SU-DHL-6 (cell line): ENCODE results near the gene HMG20B.
"Not testable (repeated sequence)": the region's sequence is repeated elsewhere in the genome, so short reads cannot be mapped to it uniquely, and the experiment has no call there.

Experiments
- H2AFZ ChIP-seq: fragments of 200-600 bp; sonication (generic); 2 replicates; pipeline ENCODE4 v1.6.1; 2014; ENCODE audit warnings: low read depth, mild to moderate bottlenecking, moderate library complexity, mixed read lengths, antibody characterized with exemption, low read length; ENCODE audit not compliant: severe bottlenecking
- H3F3A ChIP-seq: fragments of 200-600 bp; shearing (Covaris generic); 2 replicates; pipeline ENCODE4 v1.6.0; 2016; ENCODE audit warnings: antibody characterized with exemption, mild to moderate bottlenecking; ENCODE audit not compliant: insufficient read depth
- H3K27ac ChIP-seq: fragments of 200-600 bp; sonication (generic); 2 replicates; pipeline ENCODE4 v1.5.1; 2016; ENCODE audit warnings: low read depth, mild to moderate bottlenecking, low read length, moderate library complexity, mixed read lengths
- H3K27me3 ChIP-seq: fragments of 200-600 bp; sonication (generic), shearing (Covaris generic); 2 replicates; pipeline ENCODE4 v1.6.0; 2014; ENCODE audit warnings: mild to moderate bottlenecking, low read length
- H3K36me3 ChIP-seq: fragments of 200-600 bp; sonication (generic); 2 replicates; pipeline ENCODE4 v1.6.1; 2014; ENCODE audit warnings: mild to moderate bottlenecking, low read length, mixed read lengths
- H3K4me2 ChIP-seq: fragments of 300-600, 200-600 bp; shearing (Covaris generic), sonication (generic); 2 replicates; pipeline ENCODE4 v1.6.0; 2014; ENCODE audit warnings: low read length, low read depth, mild to moderate bottlenecking; ENCODE audit not compliant: poor library complexity, severe bottlenecking
- H3K4me3 ChIP-seq: fragments of 200-600 bp; sonication (generic); 2 replicates; pipeline ENCODE4 v1.5.1; 2014; ENCODE audit warnings: antibody characterized with exemption, low read length, mild to moderate bottlenecking, mixed read lengths; ENCODE audit not compliant: insufficient read depth, poor library complexity, severe bottlenecking
- H3K79me2 ChIP-seq: fragments of 200-600 bp; sonication (generic); 2 replicates; pipeline ENCODE4 v1.6.1; 2014; ENCODE audit warnings: mild to moderate bottlenecking, low read length, moderate library complexity; ENCODE audit not compliant: insufficient read depth
- H3K9ac ChIP-seq: fragments of 200-600 bp; sonication (generic); 2 replicates; pipeline ENCODE4 v1.7.0; 2014; ENCODE audit warnings: mild to moderate bottlenecking, low read length
- H3K9me2 ChIP-seq: fragments of 200-600 bp; sonication (generic); replicated peaks from 2 replicates; pipeline ENCODE4 v1.6.1; 2014; ENCODE audit warnings: low read length; ENCODE audit not compliant: insufficient read depth
- H3K9me3 ChIP-seq: fragments of 200-600 bp; sonication (generic); 2 replicates; pipeline ENCODE4 v1.6.1; 2014; ENCODE audit warnings: low read length, mixed read lengths; ENCODE audit not compliant: insufficient read depth
- H4K20me1 ChIP-seq: fragments of 200-600 bp; sonication (generic); 2 replicates; pipeline ENCODE4 v1.6.1; 2014; ENCODE audit warnings: low read depth, mild to moderate bottlenecking, antibody characterized with exemption, low read length, moderate library complexity, mixed read lengths
- EZH2phosphoT487 ChIP-seq: fragments of 200-600 bp; sonication (generic), shearing (Covaris generic); conservative IDR thresholded peaks from 2 replicates; pipeline ENCODE4 v1.6.1; 2018; ENCODE audit warnings: mild to moderate bottlenecking, antibody characterized with exemption, low read length, moderate library complexity, mixed read lengths
- TF ChIP-seq, protein P1 (sequence below): fragments of 200-600 bp; sonication (generic); IDR thresholded peaks from one replicate; pipeline ENCODE4 v1.5.1; 2017; ENCODE audit warnings: antibody characterized with exemption, mild to moderate bottlenecking, low read length, moderate library complexity; ENCODE audit not compliant: insufficient read depth, poor library complexity, severe bottlenecking

Gene HMG20B

GRCh38 chr19:3528080-3528479 is 44.7 kb upstream of the HMG20B start:
- Histone ChIP-seq H3K4me3 (no peak overlapping the region), H3F3A (no peaks in the 10 kb centered on the region), H4K20me1 (no peaks in the 10 kb centered on the region), H2AFZ (no peak overlapping the region), H3K27ac (no peak overlapping the region), H3K9me2 (no peaks in the 10 kb centered on the region), H3K9ac (no peak overlapping the region), H3K79me2 (no peaks in the 10 kb centered on the region), H3K4me2 (no peak overlapping the region), H3K9me3 (no peaks in the 10 kb centered on the region), H3K36me3 (no peaks in the 10 kb centered on the region), H3K27me3 (no peaks in the 10 kb centered on the region)
- no peak for TF ChIP-seq EZH2phosphoT487
- TF ChIP-seq, protein P1, sequence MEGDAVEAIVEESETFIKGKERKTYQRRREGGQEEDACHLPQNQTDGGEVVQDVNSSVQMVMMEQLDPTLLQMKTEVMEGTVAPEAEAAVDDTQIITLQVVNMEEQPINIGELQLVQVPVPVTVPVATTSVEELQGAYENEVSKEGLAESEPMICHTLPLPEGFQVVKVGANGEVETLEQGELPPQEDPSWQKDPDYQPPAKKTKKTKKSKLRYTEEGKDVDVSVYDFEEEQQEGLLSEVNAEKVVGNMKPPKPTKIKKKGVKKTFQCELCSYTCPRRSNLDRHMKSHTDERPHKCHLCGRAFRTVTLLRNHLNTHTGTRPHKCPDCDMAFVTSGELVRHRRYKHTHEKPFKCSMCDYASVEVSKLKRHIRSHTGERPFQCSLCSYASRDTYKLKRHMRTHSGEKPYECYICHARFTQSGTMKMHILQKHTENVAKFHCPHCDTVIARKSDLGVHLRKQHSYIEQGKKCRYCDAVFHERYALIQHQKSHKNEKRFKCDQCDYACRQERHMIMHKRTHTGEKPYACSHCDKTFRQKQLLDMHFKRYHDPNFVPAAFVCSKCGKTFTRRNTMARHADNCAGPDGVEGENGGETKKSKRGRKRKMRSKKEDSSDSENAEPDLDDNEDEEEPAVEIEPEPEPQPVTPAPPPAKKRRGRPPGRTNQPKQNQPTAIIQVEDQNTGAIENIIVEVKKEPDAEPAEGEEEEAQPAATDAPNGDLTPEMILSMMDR = no peak

DNA sequence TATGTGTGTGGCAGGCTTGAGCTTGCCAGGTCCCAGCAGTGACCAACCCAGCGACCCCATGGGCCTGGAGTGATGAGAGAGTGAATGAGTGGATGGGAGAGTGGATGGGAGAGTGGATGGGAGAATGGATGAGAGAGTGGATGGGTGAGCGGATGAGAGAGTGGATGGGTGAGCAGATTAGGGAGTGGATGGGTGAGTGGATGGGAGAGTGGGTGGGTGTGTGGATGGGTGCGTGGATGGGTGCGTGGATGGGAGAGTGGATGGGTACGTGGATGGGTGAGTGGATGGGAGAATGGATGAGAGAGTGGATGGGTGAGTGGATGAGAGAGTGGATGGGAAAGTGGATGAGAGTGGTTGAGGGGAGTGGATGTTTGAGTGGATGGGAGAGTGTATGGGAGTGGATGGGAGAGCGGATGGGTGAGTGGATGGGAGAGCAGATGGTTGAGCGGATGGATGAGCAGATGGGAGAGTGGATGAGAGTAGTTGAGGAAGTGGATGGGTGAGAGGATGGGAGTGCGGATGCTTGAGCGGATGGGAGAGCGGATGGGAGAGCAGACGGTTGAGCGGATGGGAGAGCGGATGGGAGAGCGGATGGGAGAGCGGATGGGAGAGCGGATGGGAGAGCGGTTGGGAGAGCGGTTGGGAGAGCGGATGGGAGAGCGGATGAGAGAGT is 44.1 kb upstream of the HMG20B start:
- no peak overlapping the region for H3K9ac ChIP-seq
- no peak overlapping the region for H3K27ac ChIP-seq
- H2AFZ ChIP-seq = no peak overlapping the region
- H3F3A ChIP-seq = no peaks in the 10 kb centered on the region
- no peaks in the 10 kb centered on the region for H3K9me3 ChIP-seq
- no peak overlapping the region for H3K4me3 ChIP-seq
- H3K9me2 ChIP-seq = no peaks in the 10 kb centered on the region
- H3K4me2 ChIP-seq = no peak overlapping the region
- no peaks in the 10 kb centered on the region for H4K20me1 ChIP-seq
- TF ChIP-seq, protein P1 = no peak
- no peak for TF ChIP-seq EZH2phosphoT487
- no peaks in the 10 kb centered on the region for H3K36me3 ChIP-seq
- H3K79me2 ChIP-seq = no peaks in the 10 kb centered on the region
- H3K27me3 ChIP-seq = no peaks in the 10 kb centered on the region

- not testable (repeated sequence) for H3K79me2 ChIP-seq, H3K36me3 ChIP-seq, H3K4me2 ChIP-seq, H3K4me3 ChIP-seq, H4K20me1 ChIP-seq, H3F3A ChIP-seq, H3K9me2 ChIP-seq, H2AFZ ChIP-seq, H3K27ac ChIP-seq, H3K9me3 ChIP-seq, H3K9ac ChIP-seq, H3K27me3 ChIP-seq
Measured at GRCh38 chr19:3529299-3529698, 43.4 kb upstream of the HMG20B start.

- Histone ChIP-seq H4K20me1 (no peaks in the 10 kb centered on the region), H3K9ac (no peak overlapping the region), H3K27ac (no peak overlapping the region), H3K4me2 (no peak overlapping the region), H3K9me3 (no peaks in the 10 kb centered on the region), H3K9me2 (no peaks in the 10 kb centered on the region), H3K27me3 (no peaks in the 10 kb centered on the region), H2AFZ (no peak overlapping the region), H3F3A (no peaks in the 10 kb centered on the region), H3K36me3 (no peaks in the 10 kb centered on the region), H3K4me3 (no peak overlapping the region), H3K79me2 (no peaks in the 10 kb centered on the region)
- TF ChIP-seq, protein P1 = no peak
- TF ChIP-seq EZH2phosphoT487 = no peak
Measured at GRCh38 chr19:3530389-3530788, 42.4 kb upstream of the HMG20B start.
